Measurements from ENCODE around the gene NAA15.
"Not testable (repeated sequence)": the region's sequence is repeated elsewhere in the genome, so short reads cannot be mapped to it uniquely, and the experiment has no call there.

The NAA15 gene

DNA sequence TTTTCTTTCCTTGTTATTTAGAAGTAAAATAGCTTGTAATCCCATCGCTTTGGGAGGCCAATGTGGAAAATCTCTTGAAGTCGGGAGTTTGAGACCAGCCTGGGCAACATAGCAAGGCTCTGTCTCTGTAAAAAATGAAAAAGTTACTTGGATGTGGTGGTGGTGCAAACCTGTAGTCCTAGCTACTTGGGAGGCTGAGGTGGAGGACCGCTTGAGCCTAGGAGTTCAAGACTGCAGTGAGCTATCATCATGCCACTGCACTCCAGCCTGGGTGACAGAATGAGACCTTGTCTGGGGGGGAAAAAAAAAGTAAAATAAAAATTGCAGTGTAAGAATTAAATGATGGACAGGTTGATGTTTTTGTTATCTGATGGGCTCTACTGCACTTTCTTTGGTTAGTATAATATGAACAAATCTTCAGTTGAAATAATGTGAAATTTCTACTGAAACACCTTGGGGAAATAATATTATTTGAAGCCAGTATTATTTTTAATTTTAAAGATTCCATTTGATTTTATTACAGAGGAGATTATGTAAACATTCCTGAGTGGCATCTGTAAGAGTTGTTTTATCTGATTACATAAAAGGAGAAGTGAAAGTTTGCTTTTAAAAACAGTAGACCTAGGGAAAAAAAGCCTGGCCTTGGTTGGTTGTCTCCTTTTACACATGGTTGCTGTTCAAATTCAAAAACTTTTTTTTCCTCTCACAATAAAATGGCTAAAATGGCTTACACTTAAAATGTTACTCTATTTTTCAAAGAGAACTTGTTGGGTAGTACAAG lies 11.4 kb downstream of the NAA15 start:
- DNase-seq (no peak), ATAC-seq (replicated peaks) (peak; percentile 52 to 62)
- no peak overlapping the region for H3K4me3 Mint-ChIP-seq
- peak overlapping the region; percentile 47 for H3K27ac Mint-ChIP-seq
- H3K4me1 Mint-ChIP-seq, result peaks cover 47 to 80% of the 10 kb centered on the region in 2 donors
- peaks cover 4 to 7% of the 10 kb centered on the region in 2 donors for H3K9me3 Mint-ChIP-seq
- H3K36me3 Mint-ChIP-seq, result peaks cover 16 to 41% of the 10 kb centered on the region in 2 donors
- H3K27me3 Mint-ChIP-seq, result no peaks in the 10 kb centered on the region

DNA sequence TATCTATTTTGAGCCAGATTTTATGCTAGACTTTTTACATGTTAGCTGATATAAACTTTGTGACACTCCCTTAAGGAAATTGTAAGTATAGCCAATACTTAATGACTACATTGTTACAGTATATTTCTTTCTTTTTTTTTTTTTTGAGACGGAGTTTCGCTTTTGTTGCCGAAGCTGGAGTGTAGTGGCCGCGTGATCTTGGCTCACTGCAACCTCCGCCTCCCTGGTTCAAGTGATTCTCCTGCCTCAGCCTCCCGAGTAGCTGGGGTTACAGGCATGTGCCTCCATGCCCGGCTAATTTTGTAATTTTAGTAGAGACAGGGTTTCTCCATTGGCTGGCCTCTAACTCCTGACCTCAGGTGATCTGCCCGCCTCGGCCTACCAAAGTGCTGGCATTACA lies 12.1 kb downstream of the NAA15 start:
- DNase-seq; H3K9me3 Mint-ChIP-seq; H3K27me3 Mint-ChIP-seq; ATAC-seq (replicated peaks): not testable (repeated sequence)
- H3K4me1 Mint-ChIP-seq, result peaks cover 47 to 77% of the 10 kb centered on the region in 2 donors
- H3K4me3 Mint-ChIP-seq, result peak overlapping the region; percentile 10 to 25
- peaks cover 16 to 41% of the 10 kb centered on the region in 2 donors for H3K36me3 Mint-ChIP-seq
- H3K27ac Mint-ChIP-seq, result peak overlapping the region; percentile 62

DNA sequence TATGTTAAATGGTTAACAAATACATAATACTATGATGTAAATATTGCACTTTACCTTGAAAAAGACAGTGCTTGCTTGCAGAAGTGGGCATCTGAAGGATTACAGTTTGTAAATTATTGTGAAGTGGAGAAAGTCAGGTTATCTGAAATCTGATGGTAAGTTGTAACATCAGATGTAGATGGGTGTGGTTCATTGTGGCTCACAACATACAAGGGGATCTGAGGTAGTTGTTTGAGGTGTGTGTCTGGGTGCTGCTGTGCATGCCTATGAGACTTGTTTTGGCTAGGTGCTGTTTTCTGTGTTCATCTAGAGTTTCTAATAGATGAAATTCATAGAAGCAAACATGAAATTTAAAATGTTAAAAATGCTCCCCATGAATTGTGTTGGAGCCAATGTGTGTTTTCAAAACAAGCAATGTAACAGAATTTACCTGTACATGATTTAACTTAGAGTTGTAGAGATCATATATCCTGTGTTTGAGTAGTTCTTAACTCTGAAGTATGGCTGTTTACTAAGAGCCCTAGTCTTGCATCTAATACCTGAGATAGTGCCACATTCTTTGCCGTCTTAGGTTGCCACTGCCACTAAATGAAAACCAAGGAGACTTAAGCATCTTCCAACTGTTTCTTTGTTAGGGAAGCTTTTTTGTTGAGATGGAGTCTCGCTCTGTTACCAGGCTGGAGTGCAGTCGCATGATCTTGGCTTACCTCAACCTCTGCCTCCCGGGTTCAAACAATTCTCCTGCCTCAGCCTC lies 12.9 kb downstream of the NAA15 start:
- peaks cover 46 to 73% of the 10 kb centered on the region in 2 donors for H3K4me1 Mint-ChIP-seq
- DNase-seq (no peak), ATAC-seq (replicated peaks) (no peak)
- peak overlapping the region; percentile 33 to 56 for H3K4me3 Mint-ChIP-seq
- peaks cover 4 to 7% of the 10 kb centered on the region in 2 donors for H3K9me3 Mint-ChIP-seq
- peaks cover 16 to 38% of the 10 kb centered on the region in 2 donors for H3K36me3 Mint-ChIP-seq
- no peaks in the 10 kb centered on the region for H3K27me3 Mint-ChIP-seq
- H3K27ac Mint-ChIP-seq, result peak overlapping the region; percentile 90

DNA sequence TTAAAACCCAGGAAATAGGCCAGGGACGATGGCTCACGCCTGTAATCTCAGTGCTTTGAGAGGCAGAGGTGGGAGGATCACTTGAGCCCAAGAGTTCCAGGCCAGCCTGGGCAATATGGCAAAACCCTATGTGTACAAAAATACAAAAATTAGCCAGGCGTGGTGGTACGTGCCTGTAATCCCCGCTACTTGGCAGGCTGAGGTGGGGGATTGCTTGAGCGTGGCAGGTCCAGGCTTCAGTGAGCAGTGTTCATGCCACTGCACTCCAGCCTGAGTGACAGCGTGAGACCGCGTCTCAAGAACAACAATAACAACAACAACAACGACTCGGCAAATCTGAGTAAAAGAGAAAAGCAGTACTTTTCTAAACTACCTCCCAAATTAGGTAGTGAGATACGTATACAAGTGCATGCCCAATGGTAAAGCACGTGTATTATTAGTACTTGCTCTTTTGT lies 13.9 kb downstream of the NAA15 start:
- DNase-seq, result no peak
- Mint-ChIP-seq H3K4me1 (peaks cover 48 to 74% of the 10 kb centered on the region in 2 donors), H3K27ac (peak overlapping the region; percentile 90), H3K27me3 (no peaks in the 10 kb centered on the region), H3K4me3 (peak overlapping the region; percentile 39 to 51), H3K36me3 (peaks cover 13 to 41% of the 10 kb centered on the region in 2 donors), H3K9me3 (peaks cover 4 to 7% of the 10 kb centered on the region in 2 donors)
- peak; percentile 75 to 87 for ATAC-seq (replicated peaks)

DNA sequence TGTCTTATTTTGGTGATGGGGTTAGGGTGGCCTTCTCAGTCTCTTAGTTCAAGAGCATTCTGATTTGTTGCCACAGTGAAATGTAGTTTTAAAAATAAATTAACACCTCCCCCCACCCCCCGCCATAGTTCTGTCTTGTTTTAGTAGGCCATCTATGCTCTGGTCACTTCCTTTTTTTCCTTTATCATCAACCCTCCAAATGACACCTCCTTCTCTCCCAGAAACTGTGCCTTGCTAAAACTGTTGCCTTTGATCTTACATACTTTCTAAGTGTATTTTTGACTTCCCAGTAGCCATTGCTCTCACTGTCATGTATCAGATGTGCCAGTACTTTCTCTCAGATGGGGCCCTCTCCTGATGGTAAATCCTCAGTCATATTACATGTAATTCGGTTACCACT lies 15.4 kb downstream of the NAA15 start:
- peak overlapping the region in 1 of 2 donors; percentile 15 for H3K4me3 Mint-ChIP-seq
- ATAC-seq (replicated peaks) (no peak), DNase-seq (no peak)
- H3K9me3 Mint-ChIP-seq, result peaks cover 4 to 7% of the 10 kb centered on the region in 2 donors
- H3K27me3 Mint-ChIP-seq, result no peaks in the 10 kb centered on the region
- peaks cover 44 to 76% of the 10 kb centered on the region in 2 donors for H3K4me1 Mint-ChIP-seq
- peaks cover 13 to 49% of the 10 kb centered on the region in 2 donors for H3K36me3 Mint-ChIP-seq
- peak overlapping the region; percentile 7 for H3K27ac Mint-ChIP-seq

DNA sequence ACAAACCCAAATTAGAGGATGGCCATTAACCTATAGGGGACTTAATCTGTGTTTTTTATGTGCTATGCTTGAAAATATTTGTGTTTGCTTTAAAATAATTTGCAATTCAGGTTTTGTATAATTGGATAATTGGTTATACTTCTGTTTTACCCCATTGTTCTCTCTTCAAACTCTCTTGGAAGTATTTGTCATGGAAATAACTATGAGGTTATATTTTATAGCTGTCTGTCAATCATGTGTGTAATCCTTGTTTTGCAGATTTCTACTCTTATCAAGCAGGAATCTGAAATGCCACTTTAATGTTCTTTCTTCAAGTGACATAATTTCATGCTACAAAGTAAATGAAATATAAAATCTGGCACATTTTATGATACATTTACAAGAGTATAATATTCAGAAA lies 16.3 kb downstream of the NAA15 start:
- H3K9me3 Mint-ChIP-seq, result peaks cover 6 to 7% of the 10 kb centered on the region in 2 donors
- no peak overlapping the region for H3K4me3 Mint-ChIP-seq
- peaks cover 20 to 54% of the 10 kb centered on the region in 2 donors for H3K36me3 Mint-ChIP-seq
- DNase-seq, result no peak
- H3K4me1 Mint-ChIP-seq, result peaks cover 44 to 76% of the 10 kb centered on the region in 2 donors
- no peak for ATAC-seq (replicated peaks)
- no peaks in the 10 kb centered on the region for H3K27me3 Mint-ChIP-seq
- no peak overlapping the region for H3K27ac Mint-ChIP-seq

DNA sequence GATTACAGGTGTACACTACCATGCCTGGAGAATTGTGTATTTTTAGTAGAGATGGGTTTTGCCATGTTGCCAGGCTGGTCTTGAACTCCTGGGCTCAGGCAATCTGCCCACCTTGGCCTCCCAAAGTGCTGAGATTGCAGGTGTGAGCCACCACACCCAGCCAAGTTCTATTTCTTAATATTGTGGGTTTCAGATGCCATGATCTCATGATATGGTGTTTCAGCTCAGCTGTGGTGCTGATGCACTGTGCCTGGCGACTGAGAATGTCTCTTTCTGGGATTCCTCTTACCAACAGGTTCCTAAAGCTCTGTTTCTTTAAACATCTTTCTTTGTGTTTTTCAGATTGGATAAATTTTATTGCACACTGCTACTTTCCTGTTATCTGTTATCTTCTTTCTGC lies 18.3 kb downstream of the NAA15 start:
- Mint-ChIP-seq H3K4me1 (peaks cover 43 to 71% of the 10 kb centered on the region in 2 donors), H3K9me3 (peaks cover 6 to 7% of the 10 kb centered on the region in 2 donors), H3K27ac (peak overlapping the region; percentile 47), H3K4me3 (no peak overlapping the region), H3K36me3 (peaks cover 20 to 51% of the 10 kb centered on the region in 2 donors), H3K27me3 (no peaks in the 10 kb centered on the region)
- ATAC-seq (replicated peaks), result no peak
- no peak for DNase-seq

DNA sequence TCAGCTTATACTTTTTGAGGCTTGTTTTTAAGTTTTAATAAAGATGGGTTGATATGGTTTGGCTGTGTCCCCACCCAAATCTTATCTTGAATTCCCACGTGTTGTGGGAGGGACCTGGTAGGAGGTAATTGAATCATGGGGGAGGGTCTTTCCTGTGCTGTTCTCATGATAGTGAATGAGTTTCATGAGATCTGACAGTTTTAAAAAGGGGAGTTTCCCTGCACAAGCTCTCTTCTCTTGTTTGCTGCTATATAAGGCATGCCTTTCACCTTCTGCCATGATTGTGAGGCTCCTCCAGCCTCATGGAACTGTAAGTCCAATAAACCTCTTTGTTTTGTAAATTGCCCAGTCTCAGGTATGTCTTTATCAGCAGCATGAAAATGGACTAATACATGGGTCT lies 20.8 kb downstream of the NAA15 start:
- DNase-seq; ATAC-seq (replicated peaks); H3K27ac Mint-ChIP-seq; H3K4me3 Mint-ChIP-seq; H3K27me3 Mint-ChIP-seq; H3K9me3 Mint-ChIP-seq: not testable (repeated sequence)
- H3K4me1 Mint-ChIP-seq, result peaks cover 26 to 54% of the 10 kb centered on the region in 2 donors
- peaks cover 13 to 33% of the 10 kb centered on the region in 2 donors for H3K36me3 Mint-ChIP-seq

DNA sequence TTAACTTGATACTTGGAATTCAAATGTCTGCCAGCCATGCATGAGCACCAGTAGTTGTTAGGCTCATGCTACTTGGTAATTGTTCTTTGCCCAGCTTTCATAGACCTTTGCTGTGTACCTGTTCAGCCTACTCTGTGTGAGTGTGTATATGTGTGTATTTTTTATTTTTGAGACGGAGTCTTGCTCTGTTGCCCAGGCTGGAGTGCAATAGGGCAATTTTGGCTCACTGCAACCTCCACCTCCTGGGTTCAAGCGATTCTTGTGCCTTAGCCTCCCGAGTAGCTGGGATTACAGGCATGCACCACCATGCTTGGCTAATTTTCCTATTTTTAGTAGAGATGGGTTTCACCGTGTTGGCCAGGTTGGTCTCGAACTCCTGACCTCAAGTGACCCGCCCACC lies 21.2 kb downstream of the NAA15 start:
- not testable (repeated sequence) for H3K27ac Mint-ChIP-seq; H3K27me3 Mint-ChIP-seq; H3K9me3 Mint-ChIP-seq; ATAC-seq (replicated peaks); H3K4me3 Mint-ChIP-seq; DNase-seq
- Mint-ChIP-seq H3K4me1 (peaks cover 22 to 50% of the 10 kb centered on the region in 2 donors), H3K36me3 (peaks cover 10 to 33% of the 10 kb centered on the region in 2 donors)

DNA sequence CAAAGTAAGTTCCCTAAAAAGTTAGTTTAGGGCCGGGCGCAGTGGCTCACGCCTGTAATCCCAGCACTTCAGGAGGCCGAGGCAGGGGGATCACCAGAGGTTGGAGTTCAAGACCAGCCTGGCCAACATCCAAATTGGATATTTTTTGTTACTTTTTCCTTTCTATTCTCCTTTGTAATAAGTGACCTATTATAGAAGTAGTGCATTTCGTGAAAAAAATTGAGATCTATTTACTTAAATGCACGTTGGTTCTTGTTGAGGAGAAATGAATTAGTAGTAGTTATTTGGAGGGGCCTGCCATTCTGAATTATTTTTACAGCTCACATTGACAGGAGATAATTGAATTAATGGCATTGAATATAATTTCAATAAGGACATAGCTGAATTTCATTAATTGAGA lies 23.3 kb downstream of the NAA15 start:
- DNase-seq, result no peak
- no peaks in the 10 kb centered on the region for H3K27me3 Mint-ChIP-seq
- no peak overlapping the region for H3K27ac Mint-ChIP-seq
- no peak for ATAC-seq (replicated peaks)
- H3K36me3 Mint-ChIP-seq, result peaks cover 20 to 48% of the 10 kb centered on the region in 2 donors
- H3K4me1 Mint-ChIP-seq, result peaks cover 23 to 52% of the 10 kb centered on the region in 2 donors
- H3K9me3 Mint-ChIP-seq, result peaks cover 0 to 1% of the 10 kb centered on the region in 2 donors
- H3K4me3 Mint-ChIP-seq, result no peak overlapping the region

DNA sequence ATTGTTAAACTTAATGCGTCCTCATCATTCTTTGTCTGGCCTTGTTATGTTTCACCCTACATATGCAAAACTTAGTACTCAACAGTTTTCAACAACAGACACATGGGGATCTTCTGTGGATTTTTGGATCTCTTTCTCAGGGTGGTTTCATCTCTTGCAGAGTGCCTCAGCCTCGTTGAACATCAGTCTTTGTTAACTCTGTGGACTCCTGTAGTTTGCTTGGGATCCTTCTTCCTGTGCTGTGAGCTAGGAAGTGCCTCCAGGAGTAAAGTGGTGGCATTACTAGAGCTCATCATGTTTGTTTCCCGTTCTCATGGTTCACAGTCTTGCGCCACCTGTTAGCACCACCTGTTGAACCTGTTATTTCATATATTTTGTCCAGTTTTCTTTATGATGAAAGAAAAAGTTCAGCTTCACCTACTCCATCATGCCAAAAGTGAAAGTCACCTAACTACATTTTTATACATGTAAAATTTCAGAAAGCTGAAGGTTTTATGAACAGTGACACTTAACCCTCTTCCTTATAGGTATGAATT lies 28.4 kb downstream of the NAA15 start:
- Mint-ChIP-seq H3K4me3 (no peak overlapping the region), H3K36me3 (peaks cover 18 to 34% of the 10 kb centered on the region in 2 donors), H3K4me1 (peaks cover 14 to 27% of the 10 kb centered on the region in 2 donors), H3K27me3 (no peaks in the 10 kb centered on the region), H3K27ac (peak overlapping the region; percentile 25), H3K9me3 (no peaks in the 10 kb centered on the region)
- DNase-seq (no peak), ATAC-seq (replicated peaks) (no peak)

DNA sequence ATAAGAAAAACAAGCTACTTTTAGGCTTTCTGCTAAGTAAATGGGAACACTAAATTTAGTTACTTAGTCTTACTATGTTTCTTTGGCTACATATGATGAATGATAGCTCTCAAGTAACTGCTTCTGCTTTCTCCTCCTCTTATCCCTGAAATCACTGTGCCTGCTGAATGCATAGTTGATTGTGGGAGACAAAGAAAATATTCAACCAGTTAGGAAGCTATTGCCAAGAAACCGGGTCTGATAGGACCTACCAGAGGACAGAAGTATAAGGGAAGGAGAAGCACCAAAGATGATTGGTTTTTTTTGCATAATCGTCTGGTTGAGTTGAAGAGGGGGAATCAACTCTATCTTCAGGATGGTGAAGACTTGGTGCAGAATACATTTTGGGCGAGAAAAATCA lies 29.0 kb downstream of the NAA15 start:
- peaks cover 18 to 35% of the 10 kb centered on the region in 2 donors for H3K36me3 Mint-ChIP-seq
- H3K27me3 Mint-ChIP-seq, result no peaks in the 10 kb centered on the region
- ATAC-seq (replicated peaks), result no peak
- peaks cover 14 to 23% of the 10 kb centered on the region in 2 donors for H3K4me1 Mint-ChIP-seq
- no peaks in the 10 kb centered on the region for H3K9me3 Mint-ChIP-seq
- no peak for DNase-seq
- H3K27ac Mint-ChIP-seq, result no peak overlapping the region
- H3K4me3 Mint-ChIP-seq, result peak overlapping the region in 1 of 2 donors; percentile 14

DNA sequence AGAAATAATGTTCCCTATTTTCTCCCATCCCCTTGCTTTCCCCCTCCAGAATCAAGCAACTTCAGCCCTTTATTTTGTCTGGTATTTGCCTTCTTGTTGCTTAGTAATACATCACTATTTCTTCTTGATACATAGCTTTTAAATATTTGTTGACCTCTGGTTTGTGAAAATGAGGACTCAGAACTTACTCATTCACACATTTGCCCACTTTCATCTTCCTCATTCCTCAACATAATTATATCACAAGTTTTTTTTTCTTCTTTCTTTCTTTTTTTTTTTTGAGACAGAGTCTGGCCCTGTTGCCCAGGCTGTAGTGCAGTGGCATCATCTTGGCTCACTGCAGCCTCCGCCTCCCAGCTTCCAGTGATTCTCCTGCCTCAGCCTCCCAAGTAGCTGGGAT lies 29.9 kb downstream of the NAA15 start:
- H3K4me3 Mint-ChIP-seq, result no peak overlapping the region
- H3K36me3 Mint-ChIP-seq, result peaks cover 21 to 39% of the 10 kb centered on the region in 2 donors
- no peaks in the 10 kb centered on the region for H3K9me3 Mint-ChIP-seq
- peak overlapping the region; percentile 59 for H3K27ac Mint-ChIP-seq
- H3K4me1 Mint-ChIP-seq, result peaks cover 14 to 23% of the 10 kb centered on the region in 2 donors
- ATAC-seq (replicated peaks) (peak in 1 of 2 donors; percentile 39), DNase-seq (no peak)
- no peaks in the 10 kb centered on the region for H3K27me3 Mint-ChIP-seq

DNA sequence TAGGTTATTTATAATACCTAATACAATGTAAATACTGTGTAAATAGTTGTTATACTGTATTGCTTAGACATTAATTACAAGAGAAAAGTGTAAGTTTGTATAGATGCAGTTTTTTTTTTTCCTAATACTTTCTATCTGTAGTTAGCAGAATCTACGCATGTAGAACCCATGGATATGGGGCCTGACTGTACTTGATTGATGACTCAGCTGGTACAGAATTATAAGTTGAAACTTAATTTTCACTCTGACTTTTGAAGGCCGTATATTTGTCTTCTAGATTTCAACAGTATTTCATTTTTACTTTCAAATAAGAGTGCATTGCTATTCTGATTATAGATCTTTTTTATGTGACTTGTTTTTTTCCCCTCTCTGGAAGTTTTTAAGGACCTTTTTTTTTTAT lies 31.7 kb downstream of the NAA15 start:
- H3K27me3 Mint-ChIP-seq, result no peaks in the 10 kb centered on the region
- peaks cover 18 to 33% of the 10 kb centered on the region in 2 donors for H3K4me1 Mint-ChIP-seq
- peaks cover 31 to 44% of the 10 kb centered on the region in 2 donors for H3K36me3 Mint-ChIP-seq
- no peak for DNase-seq
- H3K27ac Mint-ChIP-seq, result no peak overlapping the region
- no peak for ATAC-seq (replicated peaks)
- H3K4me3 Mint-ChIP-seq, result no peak overlapping the region
- no peaks in the 10 kb centered on the region for H3K9me3 Mint-ChIP-seq
